CD14-positive monocyte (primary cell): Measurements from ENCODE around the gene HSFX1. TPM values are rescaled to one million over a fixed set of nuclear protein-coding genes. Genes with fewer than 3 reads are reported as not detected.
"Not testable (repeated sequence)": the region's sequence is repeated elsewhere in the genome, so short reads cannot be mapped to it uniquely, and the experiment has no call there.

ENCODE experiments used
- DNase-seq, 3 donors: peaks; one replicate each; pipeline ENCODE4 v3.0.0-alpha.2; 2011 to 2022
- H2AFZ ChIP-seq: 2 replicates; pipeline ENCODE4 v1.6.0; 2012; ENCODE audit warnings: mild to moderate bottlenecking, low read depth, low read length, inconsistent platforms; ENCODE audit not compliant: insufficient read depth, poor library complexity, severe bottlenecking
- H3K27ac ChIP-seq, 2 donors: 1 replicate in 1 of 2; 2 replicates in 1 of 2; pipeline ENCODE4 v1.5.1; 2012 to 2013; ENCODE audit warnings: low read length in 2 of 2, control low read depth in 1 of 2, inconsistent platforms in 1 of 2, low read depth in 1 of 2, mild to moderate bottlenecking in 1 of 2
- H3K27me3 ChIP-seq, 2 donors: one replicate each; pipeline versions ENCODE4 v1.6.0 to v1.6.1; 2011 to 2013; ENCODE audit warnings: low read length in 2 of 2; ENCODE audit not compliant: control insufficient read depth in 2 of 2, insufficient read depth in 2 of 2
- H3K36me3 ChIP-seq, 2 donors: replicated peaks in 1 of 2; 1 replicate in 1 of 2; 2 replicates in 1 of 2; pipeline versions ENCODE4 v1.5.1 to v1.6.1; 2012 to 2013; ENCODE audit warnings: low read length in 2 of 2, control low read depth in 1 of 2, inconsistent platforms in 1 of 2, mild to moderate bottlenecking in 1 of 2; ENCODE audit not compliant: insufficient read depth in 2 of 2, control insufficient read depth in 1 of 2
- H3K4me1 ChIP-seq, 2 donors: 1 replicate in 1 of 2; 2 replicates in 1 of 2; pipeline versions ENCODE4 v1.5.1 to v1.6.1; 2012 to 2013; ENCODE audit warnings: low read length in 2 of 2, control low read depth in 1 of 2, inconsistent platforms in 1 of 2, mild to moderate bottlenecking in 1 of 2, moderate library complexity in 1 of 2; ENCODE audit not compliant: insufficient read depth in 2 of 2, control insufficient read depth in 1 of 2
- H3K4me2 ChIP-seq: replicated peaks from 2 replicates; pipeline ENCODE3; 2012; ENCODE audit warnings: low read length, moderate library complexity, mild to moderate bottlenecking; ENCODE audit not compliant: poor library complexity, severe bottlenecking; ENCODE audit errors: extremely low read depth
- H3K4me3 ChIP-seq, 3 experiments: fragments of 200-600 bp in 1 of 3; sonication (generic) in 1 of 3; replicated peaks in 1 of 3; 1 replicate in 2 of 3; 2 replicates in 1 of 3; pipeline ENCODE4 v1.5.1; 2011 to 2013; ENCODE audit warnings: low read length in 3 of 3, mild to moderate bottlenecking in 3 of 3, control low read depth in 2 of 3, low read depth in 2 of 3, inconsistent platforms in 1 of 3, moderate library complexity in 1 of 3
- H3K79me2 ChIP-seq: 2 replicates; pipeline ENCODE4 v1.6.0; 2012; ENCODE audit warnings: mild to moderate bottlenecking, control low read depth, inconsistent platforms, low read length, moderate library complexity; ENCODE audit not compliant: insufficient read depth
- H3K9ac ChIP-seq: 2 replicates; pipeline ENCODE4 v1.6.0; 2017; ENCODE audit warnings: low read length, mild to moderate bottlenecking; ENCODE audit not compliant: insufficient read depth, poor library complexity, severe bottlenecking
- H3K9me3 ChIP-seq, 2 donors: replicated peaks in 1 of 2; 1 replicate in 1 of 2; 2 replicates in 1 of 2; pipeline versions ENCODE4 v1.5.1 to v1.6.1; 2012 to 2013; ENCODE audit warnings: low read length in 2 of 2, control low read depth in 1 of 2; ENCODE audit not compliant: control insufficient read depth in 1 of 2, insufficient read depth in 1 of 2
- H4K20me1 ChIP-seq: 2 replicates; pipeline ENCODE4 v1.6.0; 2012; ENCODE audit warnings: mild to moderate bottlenecking, low read length, control low read depth, moderate library complexity; ENCODE audit not compliant: insufficient read depth
- H3K27ac Mint-ChIP-seq, 7 donors: one replicate each; pipeline ENCODE4 v1.8.0; 2020; ENCODE audit warnings: mild to moderate bottlenecking in 7 of 7, mixed read lengths in 7 of 7, moderate library complexity in 6 of 7, inconsistent platforms in 2 of 7
- H3K27me3 Mint-ChIP-seq, 3 donors: one replicate each; pipeline ENCODE4 v1.8.0; 2021 to 2022; ENCODE audit warnings: low read depth in 3 of 3, mild to moderate bottlenecking in 3 of 3, mixed read lengths in 3 of 3, moderate library complexity in 3 of 3, inconsistent platforms in 1 of 3
- H3K36me3 Mint-ChIP-seq, 2 donors: one replicate each; pipeline ENCODE4 v1.8.0; 2020; ENCODE audit warnings: mixed read lengths in 2 of 2, inconsistent platforms in 1 of 2, mild to moderate bottlenecking in 1 of 2
- H3K4me1 Mint-ChIP-seq: one replicate; pipeline ENCODE4 v1.8.0; 2020; ENCODE audit warnings: mild to moderate bottlenecking, mixed read lengths
- H3K4me3 Mint-ChIP-seq, 2 donors: one replicate each; pipeline ENCODE4 v1.8.0; 2020; ENCODE audit warnings: mild to moderate bottlenecking in 2 of 2, mixed read lengths in 2 of 2, moderate library complexity in 1 of 2
- H3K9me3 Mint-ChIP-seq, 7 donors: one replicate each; pipeline ENCODE4 v1.8.0; 2020 to 2022; ENCODE audit warnings: mixed read lengths in 7 of 7, mild to moderate bottlenecking in 6 of 7, moderate library complexity in 6 of 7, inconsistent platforms in 2 of 7
- WGBS: methylation state at CpG from one replicate; pipeline ENCODE4 v1.1.5; 2013; ENCODE audit warnings: missing lambda C conversion rate; ENCODE audit not compliant: insufficient coverage; 5-methylcytosine and 5-hydroxymethylcytosine counted together
- intact Hi-C, 2 donors: fragments of 100-400 bp; cut with micrococcal nuclease; formaldehyde crosslinking; loops; one replicate each; pipeline versions ENCODE4 v1.15.0 to v1.15.1; 2023
- polyA plus RNA-seq, 3 donors: library from polyadenylated mRNA; depleted of rRNA in 1 of 3; unstranded in 2 of 3; stranded (reverse) in 1 of 3; fragments of 300-500 nt in 2 of 3; fragments of >200 nt in 1 of 3; fragmentation: Illumina TruSeq in 2 of 3; gene quantifications; 1 replicate in 2 of 3; 2 replicates in 1 of 3; pipeline ENCODE4 v1.2.3, GENCODE V29; 2012 to 2021
- TF ChIP-seq, protein P1 (sequence below): fragments of 200-600 bp; IDR thresholded peaks from one replicate; pipeline ENCODE4 v1.8.0; 2022; ENCODE audit warnings: antibody characterized with exemption, mild to moderate bottlenecking

HSFX1 gene
- polyA plus RNA-seq, 3 donors, result 0.35 TPM; not detected in 2

DNA sequence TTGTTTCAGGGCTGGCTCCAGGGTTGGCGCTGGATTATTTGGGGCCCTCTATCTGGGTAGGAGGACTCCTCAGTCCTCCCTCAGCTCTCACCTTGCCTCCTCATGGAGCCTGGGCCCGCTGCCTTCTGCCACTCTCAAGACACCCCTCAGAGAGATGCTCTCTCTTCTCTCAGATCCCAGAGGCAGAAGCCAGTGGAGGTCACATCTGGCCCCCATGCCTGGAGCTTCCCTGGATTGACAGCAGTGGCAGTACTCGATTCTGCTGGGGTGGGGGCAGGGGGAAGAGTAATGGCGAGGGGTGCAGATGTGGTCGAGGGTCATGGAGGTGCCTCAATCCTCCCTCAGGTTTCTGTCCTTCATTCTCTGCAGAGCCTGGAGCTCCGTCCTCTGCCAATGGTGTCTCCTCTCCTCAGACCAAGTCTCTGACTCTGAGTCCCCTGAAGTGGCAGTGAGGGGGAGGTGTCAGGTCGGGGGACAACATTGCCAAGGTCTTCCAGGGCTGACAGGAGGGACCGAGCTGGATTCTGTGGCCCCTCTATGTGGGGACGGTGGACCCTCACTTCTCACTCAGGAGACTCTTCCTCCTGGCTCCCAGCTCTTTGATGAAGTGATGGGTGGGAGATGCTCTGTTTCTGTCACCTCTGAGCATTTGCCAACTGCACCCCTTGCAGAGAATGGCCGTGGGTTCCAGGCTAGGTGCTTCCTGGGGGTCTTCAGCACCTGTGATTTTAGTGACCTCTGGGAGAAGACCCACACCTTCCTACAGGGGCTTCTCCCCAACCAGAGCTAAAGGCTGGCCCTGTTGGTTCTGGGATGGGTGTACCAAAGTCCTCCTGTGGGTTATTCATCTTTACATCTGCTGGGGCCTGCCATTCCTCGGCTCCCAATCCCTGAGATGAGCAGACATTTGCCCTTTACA is 10.9 kb upstream of the HSFX1 start:
- no CpG with 5 or more reads among the region's 11 CpGs for WGBS
- no peak overlapping the region for H3K27ac ChIP-seq
- no peak overlapping the region for H3K4me3 Mint-ChIP-seq
- H3K36me3 Mint-ChIP-seq, result no peaks in the 10 kb centered on the region
- no peak overlapping the region for H3K4me3 ChIP-seq
- TF ChIP-seq, protein P1, sequence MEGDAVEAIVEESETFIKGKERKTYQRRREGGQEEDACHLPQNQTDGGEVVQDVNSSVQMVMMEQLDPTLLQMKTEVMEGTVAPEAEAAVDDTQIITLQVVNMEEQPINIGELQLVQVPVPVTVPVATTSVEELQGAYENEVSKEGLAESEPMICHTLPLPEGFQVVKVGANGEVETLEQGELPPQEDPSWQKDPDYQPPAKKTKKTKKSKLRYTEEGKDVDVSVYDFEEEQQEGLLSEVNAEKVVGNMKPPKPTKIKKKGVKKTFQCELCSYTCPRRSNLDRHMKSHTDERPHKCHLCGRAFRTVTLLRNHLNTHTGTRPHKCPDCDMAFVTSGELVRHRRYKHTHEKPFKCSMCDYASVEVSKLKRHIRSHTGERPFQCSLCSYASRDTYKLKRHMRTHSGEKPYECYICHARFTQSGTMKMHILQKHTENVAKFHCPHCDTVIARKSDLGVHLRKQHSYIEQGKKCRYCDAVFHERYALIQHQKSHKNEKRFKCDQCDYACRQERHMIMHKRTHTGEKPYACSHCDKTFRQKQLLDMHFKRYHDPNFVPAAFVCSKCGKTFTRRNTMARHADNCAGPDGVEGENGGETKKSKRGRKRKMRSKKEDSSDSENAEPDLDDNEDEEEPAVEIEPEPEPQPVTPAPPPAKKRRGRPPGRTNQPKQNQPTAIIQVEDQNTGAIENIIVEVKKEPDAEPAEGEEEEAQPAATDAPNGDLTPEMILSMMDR, result no peak
- H3K36me3 ChIP-seq, result no peaks in the 10 kb centered on the region
- no peak overlapping the region for H2AFZ ChIP-seq
- H3K9ac ChIP-seq, result no peak overlapping the region
- H3K4me2 ChIP-seq, result no peak overlapping the region
- H3K27me3 ChIP-seq, result no peaks in the 10 kb centered on the region
- H3K9me3 Mint-ChIP-seq, result peaks cover 0 to 10% (median 2%) of the 10 kb centered on the region in 7 donors
- no peaks in the 10 kb centered on the region for H4K20me1 ChIP-seq
- H3K9me3 ChIP-seq, result no peaks in the 10 kb centered on the region
- intact Hi-C loops, result no loop called here
- no peak for DNase-seq
- H3K4me1 ChIP-seq, result no peaks in the 10 kb centered on the region
- no peaks in the 10 kb centered on the region for H3K4me1 Mint-ChIP-seq
- peaks cover 0 to 7% (median 0%) of the 10 kb centered on the region in 3 donors for H3K27me3 Mint-ChIP-seq
- H3K27ac Mint-ChIP-seq, result no peak overlapping the region
- no peaks in the 10 kb centered on the region for H3K79me2 ChIP-seq

- H3K27ac ChIP-seq, result not testable (repeated sequence)
- no CpG with 5 or more reads among the region's 12 CpGs for WGBS
Observed at GRCh38 chrX:149770344-149770743, 3.5 kb upstream of the HSFX1 start.

DNA sequence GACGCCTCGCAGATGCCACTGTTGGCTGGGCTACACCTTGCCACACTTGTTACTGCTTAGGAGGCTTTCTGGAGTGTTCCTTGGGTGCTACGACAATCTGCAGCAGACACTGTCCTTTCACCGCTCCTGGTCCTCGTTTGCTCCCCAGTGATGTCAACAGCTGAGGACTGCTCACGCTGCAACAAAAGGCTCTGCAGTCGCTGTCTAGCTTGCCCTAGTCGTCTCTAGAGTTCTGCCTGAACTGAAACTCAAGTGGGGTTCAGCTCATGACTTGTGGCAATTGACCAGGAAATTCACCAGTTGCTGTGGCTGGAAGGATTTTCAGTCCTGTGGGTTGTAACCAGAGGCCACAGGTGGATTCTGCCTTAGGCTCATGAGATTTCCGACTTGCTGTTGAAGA is 842 bp upstream of the HSFX1 start:
- H3K9me3 ChIP-seq, intact Hi-C loops: not testable (repeated sequence)

More at GRCh38 chrX:149770344-149770743, 3.5 kb upstream of the HSFX1 start:
- H3K9ac ChIP-seq, H3K27me3 Mint-ChIP-seq, H3K4me2 ChIP-seq, H3K4me3 ChIP-seq, H3K36me3 ChIP-seq, H3K9me3 ChIP-seq, H3K9me3 Mint-ChIP-seq, H3K4me1 Mint-ChIP-seq, H4K20me1 ChIP-seq, DNase-seq, H3K27me3 ChIP-seq, intact Hi-C loops, H3K79me2 ChIP-seq, H2AFZ ChIP-seq, H3K36me3 Mint-ChIP-seq, H3K4me3 Mint-ChIP-seq, H3K27ac Mint-ChIP-seq, H3K4me1 ChIP-seq: not testable (repeated sequence)

DNA sequence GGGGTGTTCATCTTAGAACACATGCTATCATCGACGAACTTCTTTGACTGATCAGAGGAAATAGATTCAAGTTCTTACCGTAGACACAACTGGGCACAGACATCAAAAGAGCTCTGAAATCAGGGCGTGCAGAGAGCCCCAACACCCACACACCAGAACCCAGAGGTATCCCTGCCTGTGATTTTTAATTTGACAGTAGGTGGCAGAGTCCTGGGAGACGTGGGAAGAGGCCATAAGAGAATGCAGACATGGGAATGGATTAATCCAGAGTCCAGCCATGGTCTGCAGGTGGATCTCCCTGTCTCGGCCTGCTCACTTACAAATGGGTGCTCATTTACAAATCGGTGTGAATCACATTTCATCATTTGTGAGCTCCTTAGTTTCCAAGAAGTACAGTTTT is 4.1 kb downstream of the HSFX1 start:
- H3K36me3 ChIP-seq, H3K27ac Mint-ChIP-seq, H3K4me3 Mint-ChIP-seq, H2AFZ ChIP-seq, H3K9me3 Mint-ChIP-seq, H4K20me1 ChIP-seq, intact Hi-C loops, H3K9me3 ChIP-seq, H3K36me3 Mint-ChIP-seq, H3K9ac ChIP-seq, H3K27me3 ChIP-seq, DNase-seq, H3K79me2 ChIP-seq, H3K4me1 ChIP-seq, H3K27ac ChIP-seq, H3K4me2 ChIP-seq, H3K27me3 Mint-ChIP-seq, H3K4me3 ChIP-seq, H3K4me1 Mint-ChIP-seq: not testable (repeated sequence)
- WGBS, result no CpG with 5 or more reads among the region's 7 CpGs

More for the DNA sequence above, 842 bp upstream of the HSFX1 start:
- H3K27ac ChIP-seq, H3K27ac Mint-ChIP-seq, H3K27me3 Mint-ChIP-seq, H3K4me3 Mint-ChIP-seq, DNase-seq, H3K36me3 Mint-ChIP-seq, H4K20me1 ChIP-seq, H3K4me1 ChIP-seq, H3K36me3 ChIP-seq, H2AFZ ChIP-seq, H3K79me2 ChIP-seq, H3K9me3 Mint-ChIP-seq, H3K4me2 ChIP-seq, H3K4me3 ChIP-seq, H3K27me3 ChIP-seq, H3K9ac ChIP-seq, H3K4me1 Mint-ChIP-seq: not testable (repeated sequence)
- no CpG with 5 or more reads among the region's 9 CpGs for WGBS
